Activated effector memory CD4-positive, alpha-beta T cell treated with Interleukin-2 at 50 U/mL for 16 hours (primary cell): ENCODE results near the gene USB1.

Source experiments
- DNase-seq: peaks from one replicate; pipeline ENCODE4 v3.0.0-alpha.2; 2020

The USB1 gene

GRCh38 chr16:58051821-58052603, 50.8 kb downstream of the USB1 start:
- no peak for DNase-seq

GRCh38 chr16:58053682-58054005, 52.4 kb downstream of the USB1 start:
- no peak for DNase-seq

- DNase-seq = no peak
Observed at GRCh38 chr16:58054289-58054688, 53.1 kb downstream of the USB1 start.

GRCh38 chr16:58056580-58056979, 55.4 kb downstream of the USB1 start:
- no peak for DNase-seq

- DNase-seq = no peak
Observed at GRCh38 chr16:58057121-58057520, 55.9 kb downstream of the USB1 start.

GRCh38 chr16:58057784-58058183, 56.6 kb downstream of the USB1 start:
- no peak for DNase-seq

GRCh38 chr16:58062821-58063220, 61.6 kb downstream of the USB1 start:
- DNase-seq = no peak

- no peak for DNase-seq
Observed at GRCh38 chr16:58063377-58064076, 62.3 kb downstream of the USB1 start.

GRCh38 chr16:58070585-58070984, 69.4 kb downstream of the USB1 start:
- no peak for DNase-seq
